OCI-LY1 (cell line): ENCODE data around the gene RBP4.

Experiments
- H2AFZ ChIP-seq: fragments of 200-600 bp; sonication (generic), shearing (Covaris generic); 2 replicates; pipeline ENCODE4 v1.6.0; 2014; ENCODE audit warnings: antibody characterized with exemption, mild to moderate bottlenecking, low read length
- H3F3A ChIP-seq: fragments of 200-600 bp; sonication (generic), shearing (Covaris generic); 2 replicates; pipeline ENCODE4 v1.6.0; 2014; ENCODE audit warnings: mild to moderate bottlenecking, antibody characterized with exemption, low read length, moderate library complexity; ENCODE audit not compliant: insufficient read depth
- H3K27ac ChIP-seq: fragments of 200-600 bp; sonication (generic); 2 replicates; pipeline ENCODE4 v1.5.1; 2014; ENCODE audit warnings: low read length, mixed run types, mild to moderate bottlenecking, low read depth; ENCODE audit not compliant: poor library complexity, severe bottlenecking
- H3K27me3 ChIP-seq: fragments of 200-600 bp; sonication (generic); 2 replicates; pipeline ENCODE4 v1.6.0; 2014; ENCODE audit warnings: antibody characterized with exemption, mild to moderate bottlenecking, low read length, moderate library complexity; ENCODE audit not compliant: insufficient read depth
- H3K36me3 ChIP-seq: fragments of 200-600 bp; sonication (generic); 2 replicates; pipeline ENCODE4 v1.6.1; 2014; ENCODE audit warnings: mild to moderate bottlenecking, antibody characterized with exemption, low read length, moderate library complexity, mixed read lengths; ENCODE audit not compliant: insufficient read depth
- H3K4me1 ChIP-seq: fragments of 200-600 bp; sonication (generic); 2 replicates; pipeline ENCODE4 v1.5.1; 2014; ENCODE audit warnings: mild to moderate bottlenecking, low read length, moderate library complexity; ENCODE audit not compliant: insufficient read depth, severe bottlenecking
- H3K4me2 ChIP-seq: fragments of 200-600 bp; sonication (generic), shearing (Covaris generic); 2 replicates; pipeline ENCODE4 v1.6.1; 2014; ENCODE audit warnings: low read length
- H3K4me3 ChIP-seq: fragments of 200-600 bp; sonication (generic); 2 replicates; pipeline ENCODE4 v1.5.1; 2014; ENCODE audit warnings: low read length, low read depth, mild to moderate bottlenecking, mixed read lengths; ENCODE audit not compliant: poor library complexity, severe bottlenecking
- H3K79me2 ChIP-seq: fragments of 200-600 bp; shearing (Covaris generic); 2 replicates; pipeline ENCODE4 v1.6.1; 2016; ENCODE audit warnings: mixed run types, low read length, mixed read lengths; ENCODE audit not compliant: insufficient read depth
- H3K9ac ChIP-seq: fragments of 200-600 bp; sonication (generic), shearing (Covaris generic); 2 replicates; pipeline ENCODE4 v1.6.1; 2014; ENCODE audit warnings: mild to moderate bottlenecking, low read length, mixed read lengths
- H3K9me2 ChIP-seq: fragments of 200-600 bp; sonication (generic), shearing (Covaris generic); 2 replicates; pipeline ENCODE4 v1.6.1; 2014; ENCODE audit warnings: low read depth, mild to moderate bottlenecking, low read length, mixed read lengths
- H3K9me3 ChIP-seq: fragments of 200-600 bp; shearing (Covaris generic); 2 replicates; pipeline ENCODE4 v1.6.1; 2014; ENCODE audit warnings: low read length, mixed read lengths
- H4K20me1 ChIP-seq: fragments of 200-600 bp; sonication (generic), shearing (Covaris generic); 2 replicates; pipeline ENCODE4 v1.6.0; 2016; ENCODE audit warnings: mild to moderate bottlenecking, low read length; ENCODE audit not compliant: insufficient read depth
- EZH2 ChIP-seq: fragments of 200-600 bp; sonication (generic), shearing (Covaris generic); IDR thresholded peaks from 2 replicates; pipeline ENCODE4 v1.8.0; 2017; ENCODE audit warnings: borderline replicate concordance, mixed run types, mild to moderate bottlenecking, antibody characterized with exemption, low read length, moderate library complexity, mixed read lengths
- TF ChIP-seq, protein P1 (sequence below): fragments of 200-600 bp; sonication (generic), shearing (Covaris generic); IDR thresholded peaks from 2 replicates; pipeline ENCODE4 v1.5.1; 2017; ENCODE audit warnings: mild to moderate bottlenecking, antibody characterized with exemption, low read length, moderate library complexity, mixed read lengths

Gene RBP4

DNA sequence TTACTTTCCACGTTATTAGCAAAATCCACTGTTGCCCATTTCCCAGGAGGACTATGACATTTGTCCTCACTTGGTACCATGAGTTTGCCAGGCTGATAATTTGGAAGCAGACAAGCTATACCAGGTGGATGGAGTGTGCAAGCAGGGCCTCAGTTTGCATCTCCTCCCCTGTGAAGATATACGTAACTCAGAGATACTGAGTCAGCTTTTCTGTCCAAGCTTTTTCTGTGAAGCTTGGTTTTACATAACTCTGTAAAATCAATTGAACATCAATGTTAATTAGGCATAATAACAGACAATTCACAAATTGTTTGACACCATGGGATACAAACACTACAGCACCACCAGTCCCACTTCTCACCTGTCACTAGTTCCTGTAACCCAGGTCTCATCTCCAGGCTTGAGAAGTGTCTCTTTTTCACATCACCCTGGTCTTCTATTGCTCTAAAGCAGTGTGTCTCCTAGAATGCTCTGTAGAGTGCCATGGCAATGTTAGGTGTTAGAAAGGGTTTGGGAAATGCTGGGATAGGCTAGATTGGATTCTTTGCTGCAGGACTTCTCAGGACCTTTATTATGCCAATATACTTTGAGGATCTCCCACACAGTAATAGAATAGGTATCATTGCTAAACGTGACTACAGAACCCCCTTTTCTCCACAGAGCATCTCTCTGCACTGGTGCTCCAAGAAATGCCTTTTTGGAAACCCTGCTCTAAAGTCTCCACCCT, 20.9 kb downstream of the RBP4 start:
- TF ChIP-seq, protein P1, sequence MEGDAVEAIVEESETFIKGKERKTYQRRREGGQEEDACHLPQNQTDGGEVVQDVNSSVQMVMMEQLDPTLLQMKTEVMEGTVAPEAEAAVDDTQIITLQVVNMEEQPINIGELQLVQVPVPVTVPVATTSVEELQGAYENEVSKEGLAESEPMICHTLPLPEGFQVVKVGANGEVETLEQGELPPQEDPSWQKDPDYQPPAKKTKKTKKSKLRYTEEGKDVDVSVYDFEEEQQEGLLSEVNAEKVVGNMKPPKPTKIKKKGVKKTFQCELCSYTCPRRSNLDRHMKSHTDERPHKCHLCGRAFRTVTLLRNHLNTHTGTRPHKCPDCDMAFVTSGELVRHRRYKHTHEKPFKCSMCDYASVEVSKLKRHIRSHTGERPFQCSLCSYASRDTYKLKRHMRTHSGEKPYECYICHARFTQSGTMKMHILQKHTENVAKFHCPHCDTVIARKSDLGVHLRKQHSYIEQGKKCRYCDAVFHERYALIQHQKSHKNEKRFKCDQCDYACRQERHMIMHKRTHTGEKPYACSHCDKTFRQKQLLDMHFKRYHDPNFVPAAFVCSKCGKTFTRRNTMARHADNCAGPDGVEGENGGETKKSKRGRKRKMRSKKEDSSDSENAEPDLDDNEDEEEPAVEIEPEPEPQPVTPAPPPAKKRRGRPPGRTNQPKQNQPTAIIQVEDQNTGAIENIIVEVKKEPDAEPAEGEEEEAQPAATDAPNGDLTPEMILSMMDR: no peak
- no peak for TF ChIP-seq EZH2
- H3F3A ChIP-seq: no peaks in the 10 kb centered on the region
- H3K4me2 ChIP-seq: no peak overlapping the region
- no peaks in the 10 kb centered on the region for H3K79me2 ChIP-seq
- H2AFZ ChIP-seq: no peak overlapping the region
- H3K27me3 ChIP-seq: no peaks in the 10 kb centered on the region
- H4K20me1 ChIP-seq: no peaks in the 10 kb centered on the region
- H3K36me3 ChIP-seq: no peaks in the 10 kb centered on the region
- H3K27ac ChIP-seq: no peak overlapping the region
- no peaks in the 10 kb centered on the region for H3K9me3 ChIP-seq
- H3K4me1 ChIP-seq: no peaks in the 10 kb centered on the region
- H3K9ac ChIP-seq: no peak overlapping the region
- no peaks in the 10 kb centered on the region for H3K9me2 ChIP-seq
- H3K4me3 ChIP-seq: no peak overlapping the region

DNA sequence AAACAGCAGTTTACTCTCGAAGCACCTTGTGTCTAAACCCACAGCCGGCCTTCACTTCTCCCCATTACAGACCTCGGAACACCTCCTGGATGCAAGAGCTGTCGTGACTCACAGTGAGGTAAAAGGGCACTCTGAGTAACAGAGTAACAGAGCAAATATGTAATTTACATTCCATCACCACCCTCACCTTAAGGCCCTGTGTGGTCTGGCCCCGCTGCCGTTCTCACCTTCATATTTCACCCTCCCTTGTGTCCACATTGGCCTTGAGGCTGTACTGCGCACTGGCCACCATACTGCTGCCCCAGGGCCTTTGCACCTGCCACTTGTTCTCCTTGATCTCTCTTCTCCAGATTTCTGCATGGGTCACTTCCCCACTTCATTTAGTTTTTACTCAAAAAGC, 21.9 kb downstream of the RBP4 start:
- H2AFZ ChIP-seq: no peak overlapping the region
- no peak overlapping the region for H3K4me3 ChIP-seq
- no peak overlapping the region for H3K4me2 ChIP-seq
- H3K27me3 ChIP-seq: no peaks in the 10 kb centered on the region
- H3K36me3 ChIP-seq: no peaks in the 10 kb centered on the region
- H3K9me2 ChIP-seq: no peaks in the 10 kb centered on the region
- no peaks in the 10 kb centered on the region for H4K20me1 ChIP-seq
- no peak overlapping the region for H3K9ac ChIP-seq
- no peak for TF ChIP-seq EZH2
- TF ChIP-seq, protein P1: no peak
- no peaks in the 10 kb centered on the region for H3F3A ChIP-seq
- H3K79me2 ChIP-seq: no peaks in the 10 kb centered on the region
- H3K27ac ChIP-seq: no peak overlapping the region
- H3K9me3 ChIP-seq: no peaks in the 10 kb centered on the region
- H3K4me1 ChIP-seq: no peaks in the 10 kb centered on the region

DNA sequence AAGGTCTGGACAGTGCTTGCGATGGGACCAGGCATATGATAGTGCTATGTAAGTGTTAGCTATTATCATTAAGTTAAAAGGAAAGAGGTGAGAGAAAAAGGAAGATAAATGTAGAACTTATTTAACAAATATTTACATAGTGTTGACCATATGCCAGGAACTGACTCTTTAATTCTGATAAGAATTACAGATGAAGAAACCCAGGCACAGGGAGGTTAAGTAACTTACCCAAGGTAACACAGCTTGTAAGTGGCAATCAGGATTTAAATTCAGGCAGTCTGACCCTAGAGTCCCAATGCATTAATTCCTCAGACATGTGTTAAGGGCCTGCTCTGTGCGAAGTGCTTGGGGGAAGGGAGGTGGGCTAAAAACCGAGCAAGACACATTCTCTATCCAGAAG, 23.5 kb downstream of the RBP4 start:
- H3K9me2 ChIP-seq: no peaks in the 10 kb centered on the region
- no peak overlapping the region for H3K4me2 ChIP-seq
- TF ChIP-seq, protein P1: no peak
- TF ChIP-seq EZH2: no peak
- H3F3A ChIP-seq: no peaks in the 10 kb centered on the region
- H3K36me3 ChIP-seq: no peaks in the 10 kb centered on the region
- H3K27me3 ChIP-seq: no peaks in the 10 kb centered on the region
- H2AFZ ChIP-seq: no peak overlapping the region
- H4K20me1 ChIP-seq: no peaks in the 10 kb centered on the region
- H3K4me3 ChIP-seq: no peak overlapping the region
- no peak overlapping the region for H3K9ac ChIP-seq
- H3K4me1 ChIP-seq: no peaks in the 10 kb centered on the region
- H3K79me2 ChIP-seq: no peaks in the 10 kb centered on the region
- H3K27ac ChIP-seq: no peak overlapping the region
- H3K9me3 ChIP-seq: no peaks in the 10 kb centered on the region
